GM19240 (cell line): ENCODE results near the gene FAM219A.
"Not testable (repeated sequence)": the region's sequence is repeated elsewhere in the genome, so short reads cannot be mapped to it uniquely, and the experiment has no call there.

Experiments
- DNase-seq: peaks from one replicate; pipeline ENCODE4 v3.0.0; 2011; ENCODE audit warnings: low spot score; ENCODE audit not compliant: insufficient read length

The FAM219A gene

GRCh38 chr9:34443976-34444375 is 14.4 kb downstream of the FAM219A start:
- DNase-seq: no peak

DNA sequence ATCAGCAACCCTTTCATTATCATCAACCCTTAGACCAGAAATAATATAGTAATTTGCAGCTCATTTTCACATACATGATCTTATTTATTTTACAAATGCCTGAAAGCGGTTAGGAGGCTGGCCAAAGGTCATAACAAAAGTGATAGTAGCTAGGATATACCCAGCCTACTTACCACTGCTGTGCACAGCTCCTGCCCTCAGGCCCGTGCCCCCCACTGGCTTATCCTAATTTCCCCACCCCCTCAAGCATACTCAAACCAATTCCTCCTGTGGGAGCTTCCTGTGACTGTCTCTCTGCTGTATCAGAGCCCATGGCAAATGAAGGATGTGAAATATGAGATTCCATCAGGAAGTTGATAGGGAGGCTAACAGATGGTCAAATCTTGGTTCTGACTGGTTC is 14.8 kb downstream of the FAM219A start:
- DNase-seq: no peak

DNA sequence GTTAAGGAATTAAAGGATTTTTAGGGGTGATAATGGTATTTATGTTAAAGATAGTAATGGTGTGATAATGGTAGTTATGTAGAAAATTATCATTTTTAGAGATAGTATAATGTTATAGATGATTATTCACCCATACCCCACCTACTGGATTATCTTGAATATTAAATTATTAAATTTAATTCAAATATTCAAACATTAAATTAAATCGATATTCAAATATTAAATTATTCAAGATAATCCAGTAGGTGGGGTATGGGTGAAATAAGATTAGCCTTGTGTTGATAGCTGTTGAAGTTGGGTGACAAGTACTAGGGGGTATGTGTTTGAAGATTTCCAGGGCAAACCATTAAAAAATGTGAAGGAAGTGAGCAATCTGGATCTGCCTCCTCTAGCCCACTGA is 15.6 kb downstream of the FAM219A start:
- no peak for DNase-seq

DNA sequence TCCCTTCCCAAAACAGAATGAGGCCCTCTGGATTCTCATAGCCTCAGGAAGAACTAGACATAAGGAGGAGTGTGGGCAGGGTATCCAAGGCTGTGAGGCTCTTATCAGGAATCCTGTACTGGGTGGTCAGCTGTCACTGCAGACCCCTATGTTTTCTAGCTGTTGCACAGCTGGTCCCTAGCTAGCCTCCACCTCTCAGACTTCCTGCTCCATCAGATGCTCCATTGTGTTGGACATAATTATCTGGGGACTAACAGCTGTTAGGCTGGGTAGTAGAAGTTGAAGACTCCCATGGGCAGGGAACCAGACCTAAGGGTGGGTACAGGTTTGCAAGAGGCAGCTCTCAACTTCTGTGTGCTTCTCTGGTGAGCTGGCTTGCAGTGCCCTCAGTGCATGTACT is 18.4 kb downstream of the FAM219A start:
- DNase-seq: no peak

- not testable (repeated sequence) for DNase-seq
Observed at GRCh38 chr9:34438465-34438864, 19.9 kb downstream of the FAM219A start.

GRCh38 chr9:34437926-34438307 is 20.5 kb downstream of the FAM219A start:
- DNase-seq: not testable (repeated sequence)

DNA sequence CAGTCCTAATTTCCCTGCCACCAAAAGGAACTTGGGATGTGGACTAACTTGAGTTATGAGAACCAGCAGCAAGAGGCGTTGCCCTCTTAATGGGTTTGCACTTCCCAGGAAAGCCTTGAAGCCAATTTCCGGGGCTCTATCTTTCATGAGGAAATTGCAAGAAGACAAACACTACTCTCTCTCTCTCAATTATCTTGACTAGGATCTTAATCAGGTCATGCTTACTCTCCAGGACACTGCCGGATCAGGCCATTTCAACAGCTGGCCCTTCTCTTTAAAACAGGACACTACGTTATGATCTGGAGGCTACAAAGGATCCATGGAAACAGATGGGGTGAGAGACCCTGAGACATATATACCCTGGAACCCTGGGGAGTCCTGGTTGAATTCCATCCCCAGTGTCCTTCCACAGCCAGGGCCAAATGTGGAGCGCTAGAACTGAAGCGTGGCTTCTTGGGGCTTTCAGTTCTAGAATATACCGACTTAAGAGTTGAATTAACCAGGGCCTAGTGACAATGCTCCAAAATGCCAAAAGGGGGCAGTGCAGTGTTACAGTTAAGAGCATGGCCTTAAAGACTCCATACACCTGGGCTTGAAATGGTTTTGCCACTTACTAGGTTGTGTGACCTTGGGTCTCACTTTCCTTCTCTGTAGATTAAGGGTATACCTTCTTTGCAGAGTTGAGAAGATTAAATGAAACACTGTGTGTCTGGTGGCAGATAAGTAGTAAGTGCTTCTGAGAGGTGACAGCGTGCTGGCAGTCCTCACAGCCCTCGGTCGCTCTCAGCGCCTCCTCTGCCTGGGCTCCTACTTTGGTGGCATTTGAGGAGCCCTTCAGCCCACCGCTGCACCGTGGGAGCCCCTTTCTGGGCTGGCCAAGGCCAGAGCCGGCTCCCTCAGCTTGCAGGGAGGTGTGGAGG is 21.1 kb downstream of the FAM219A start:
- peak; percentile 39 for DNase-seq

DNA sequence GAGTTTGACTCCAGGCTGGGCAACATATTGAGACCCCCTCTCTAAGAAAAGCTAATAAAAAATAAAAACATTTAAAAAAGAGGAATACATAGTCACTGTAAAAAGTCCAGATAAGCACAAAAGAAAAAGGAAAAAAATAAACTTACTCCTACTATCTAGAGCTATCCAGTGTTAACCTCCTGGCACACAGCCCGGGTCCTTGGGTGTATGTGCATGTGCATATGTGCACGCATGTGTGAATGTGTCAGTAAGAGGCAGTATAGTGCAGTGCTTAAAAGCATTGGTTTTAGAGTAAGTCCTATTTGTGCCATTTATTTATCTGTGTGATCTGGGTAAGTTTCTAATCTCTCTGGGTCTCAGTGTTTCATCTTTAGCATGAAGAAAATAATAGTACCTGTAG is 26.7 kb downstream of the FAM219A start:
- no peak for DNase-seq

- no peak for DNase-seq
Observed at GRCh38 chr9:34430843-34431437, 27.4 kb downstream of the FAM219A start.

GRCh38 chr9:34428325-34428958 is 29.9 kb downstream of the FAM219A start:
- no peak for DNase-seq

- no peak for DNase-seq
Observed at GRCh38 chr9:34426347-34427074, 31.9 kb downstream of the FAM219A start.

DNA sequence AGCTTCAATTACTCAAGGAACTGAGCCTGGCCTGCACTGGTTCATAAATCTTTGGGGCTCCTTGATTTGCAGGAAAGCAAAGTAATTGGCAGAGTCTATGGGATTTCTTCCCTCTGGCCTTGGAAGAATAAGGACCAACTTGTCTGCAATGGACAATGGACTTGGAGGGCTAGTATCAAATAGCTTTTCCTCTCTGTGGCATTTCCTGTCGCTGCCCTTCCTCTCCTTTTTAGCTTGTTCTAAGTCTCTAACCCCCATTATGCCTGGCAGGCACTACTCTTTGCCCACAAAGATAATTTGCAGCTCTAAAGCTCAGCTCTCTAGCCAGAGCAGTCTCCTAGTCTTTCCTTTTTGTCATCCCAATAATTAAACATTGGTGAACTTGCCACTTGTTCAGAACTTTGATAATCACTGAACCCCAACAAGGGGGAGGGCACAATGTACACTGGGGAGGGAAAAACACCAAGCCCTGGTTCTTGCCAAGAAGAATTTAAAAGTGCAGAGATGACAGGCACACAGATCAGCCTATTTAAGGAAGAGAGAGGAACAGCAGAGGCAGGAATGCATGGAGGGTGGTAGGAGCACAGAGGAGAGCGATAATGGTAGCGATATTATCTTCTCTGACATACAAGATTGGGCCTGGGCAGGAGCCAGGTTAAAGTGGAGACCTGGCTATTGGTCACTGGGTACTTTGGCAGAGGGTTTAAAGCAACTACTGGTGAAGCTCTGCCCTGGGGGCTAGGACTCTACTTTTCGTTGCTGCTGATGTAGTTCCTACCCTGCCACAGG is 38.5 kb downstream of the FAM219A start:
- no peak for DNase-seq

DNA sequence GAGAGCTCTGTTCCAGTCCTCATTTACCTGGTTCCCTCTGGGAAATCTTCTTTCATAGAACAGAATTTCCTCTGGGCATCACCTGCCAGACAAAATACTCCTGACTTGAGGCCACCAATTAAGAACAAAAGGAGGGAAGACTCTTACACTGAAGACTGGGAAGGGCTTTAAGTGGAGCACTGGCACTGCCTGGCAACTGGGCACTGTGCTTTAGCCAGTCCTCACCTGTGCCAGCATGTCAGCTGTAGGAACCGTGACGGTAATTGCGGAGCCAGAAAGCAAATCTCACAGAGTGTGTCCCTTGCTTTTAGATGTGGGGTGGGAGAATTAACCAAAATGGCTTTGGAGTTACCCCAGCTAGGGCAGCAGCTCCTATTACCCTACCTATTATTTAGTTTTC is 40.6 kb downstream of the FAM219A start:
- no peak for DNase-seq

DNA sequence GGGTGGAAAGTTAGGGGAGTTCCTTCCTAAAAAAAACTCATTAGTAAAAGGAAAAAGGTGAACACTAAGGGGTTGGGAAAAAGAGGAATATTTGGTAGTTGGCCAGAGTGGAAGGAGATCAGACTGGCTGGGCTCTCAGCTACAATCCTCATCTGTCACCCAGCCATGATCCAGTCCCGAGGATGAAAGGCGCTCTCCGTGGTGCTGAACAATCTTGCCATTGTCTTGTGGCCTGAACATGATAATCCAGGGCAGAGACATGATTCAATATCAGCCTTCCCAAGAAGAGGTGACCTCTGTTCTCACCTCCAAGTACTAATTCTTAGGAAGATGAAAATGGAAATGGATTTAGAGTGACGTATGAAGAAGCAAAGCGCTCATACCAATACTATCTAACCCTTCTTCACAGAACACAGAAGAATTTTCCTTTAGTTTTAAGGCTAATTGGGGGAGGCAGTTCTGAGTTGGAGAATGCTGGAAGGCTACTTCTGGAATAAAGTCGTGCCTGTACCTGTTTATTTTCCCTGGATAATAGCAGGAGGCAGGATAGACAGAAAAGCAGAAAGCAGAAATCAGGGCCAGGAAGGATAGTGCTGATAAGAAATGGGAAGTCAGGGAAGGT is 45.0 kb downstream of the FAM219A start:
- DNase-seq: no peak

DNA sequence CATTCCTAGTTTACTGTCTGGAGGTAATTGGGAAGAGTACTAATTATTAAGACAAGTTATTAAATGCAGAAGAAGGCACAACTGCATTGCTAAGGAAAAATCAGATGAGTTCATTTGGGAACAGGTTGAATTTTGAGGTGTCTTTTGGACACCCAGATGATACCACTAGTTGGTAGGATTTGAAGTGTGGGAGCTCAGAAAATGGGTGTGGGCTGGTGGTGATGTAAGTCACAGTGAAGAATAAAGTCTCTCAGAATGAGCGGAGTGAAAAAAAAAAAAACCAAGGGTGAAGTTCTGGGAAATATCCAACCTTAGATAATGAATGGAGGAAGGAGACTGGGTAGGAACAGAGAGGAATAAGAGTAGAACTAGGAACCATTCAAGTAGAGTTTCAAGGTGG is 46.0 kb downstream of the FAM219A start:
- DNase-seq: no peak

DNA sequence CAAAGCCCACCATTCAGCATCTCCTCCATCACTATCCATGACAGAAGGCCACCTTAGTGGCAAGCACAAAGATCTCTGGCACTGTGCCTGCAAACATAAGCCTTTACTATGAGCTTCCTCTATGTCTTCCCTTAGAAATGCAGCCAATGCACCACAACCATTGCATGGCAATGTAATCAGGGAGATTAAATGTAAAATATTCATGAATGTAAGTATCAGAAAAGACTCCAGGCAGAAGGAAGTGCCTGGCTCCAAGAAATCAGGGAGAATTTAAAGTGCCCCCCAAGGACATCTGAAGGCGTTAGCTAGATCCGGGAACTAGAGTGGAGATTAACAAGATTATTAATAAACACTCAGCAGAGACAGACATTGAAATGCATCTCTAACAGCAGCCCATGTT is 49.2 kb downstream of the FAM219A start:
- DNase-seq: no peak

DNA sequence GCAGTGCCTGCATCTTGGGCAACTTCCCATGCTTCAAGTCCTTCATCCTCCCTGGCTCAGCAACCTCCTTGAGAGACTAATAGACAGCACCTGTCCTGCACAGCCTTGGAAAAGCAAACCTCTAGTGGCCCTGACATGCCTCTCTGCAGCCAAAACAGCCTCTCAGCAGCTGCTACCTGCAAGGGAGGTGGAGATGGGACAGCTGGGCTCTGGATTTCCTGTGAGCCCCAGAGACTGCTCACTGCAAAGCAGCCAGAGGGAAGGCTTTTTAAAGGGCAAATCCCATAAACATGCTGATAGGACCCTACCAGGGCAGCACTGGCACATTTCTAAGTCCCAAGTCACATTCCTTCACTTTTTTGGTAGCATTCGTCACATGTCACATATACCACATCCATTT is 50.2 kb downstream of the FAM219A start:
- no peak for DNase-seq

- no peak for DNase-seq
Observed at GRCh38 chr9:34406219-34406618, 52.2 kb downstream of the FAM219A start.

GRCh38 chr9:34405719-34406118 is 52.7 kb downstream of the FAM219A start:
- no peak for DNase-seq

DNA sequence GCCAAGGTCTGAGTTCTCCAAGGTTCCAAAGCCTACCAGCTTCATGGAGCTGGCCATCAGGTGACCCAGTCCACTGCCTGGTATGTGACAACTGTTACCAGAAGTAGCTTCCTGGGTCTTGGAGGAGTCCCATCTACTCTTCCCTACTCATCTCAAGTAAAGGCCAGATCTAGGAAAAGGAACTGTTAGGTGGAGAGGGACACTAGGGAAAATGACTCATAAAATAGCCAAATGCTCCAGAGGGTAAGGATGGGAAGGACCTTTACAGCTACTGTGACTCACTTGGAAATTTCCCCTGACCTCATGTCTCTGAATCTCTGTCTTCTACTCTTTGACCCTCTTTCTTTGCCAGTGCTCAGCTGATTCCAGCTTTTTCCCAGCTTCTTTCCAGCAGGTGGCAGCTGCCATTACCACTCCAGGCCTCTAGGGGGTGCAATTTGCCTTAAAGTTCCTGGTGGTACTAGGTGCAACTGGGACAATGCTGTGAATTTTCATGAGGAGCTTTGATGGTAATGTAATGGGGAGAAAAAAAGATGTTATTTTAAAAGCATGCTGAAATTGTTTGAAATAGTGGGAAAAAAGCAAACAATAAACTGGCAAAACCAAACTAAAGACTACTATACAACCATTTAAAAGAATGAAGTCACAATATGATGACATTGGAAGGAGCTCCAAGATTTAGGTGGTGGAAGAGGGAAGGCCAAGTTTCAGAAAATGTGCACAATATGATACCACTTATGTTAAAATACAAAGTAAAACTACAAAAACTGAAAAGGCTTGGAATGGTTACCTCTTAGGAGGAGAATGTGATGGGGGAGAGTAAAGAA is 54.6 kb downstream of the FAM219A start:
- no peak for DNase-seq
